Ecto neural progenitor cell (in vitro differentiated cells): Measurements from ENCODE around the gene IGF2BP2.
"Not testable (repeated sequence)": the region's sequence is repeated elsewhere in the genome, so short reads cannot be mapped to it uniquely, and the experiment has no call there.

Experiments
- DNase-seq: peaks from one replicate; pipeline ENCODE4 v3.0.0-alpha.2; 2018; ENCODE audit warnings: low spot score

Gene IGF2BP2

DNA sequence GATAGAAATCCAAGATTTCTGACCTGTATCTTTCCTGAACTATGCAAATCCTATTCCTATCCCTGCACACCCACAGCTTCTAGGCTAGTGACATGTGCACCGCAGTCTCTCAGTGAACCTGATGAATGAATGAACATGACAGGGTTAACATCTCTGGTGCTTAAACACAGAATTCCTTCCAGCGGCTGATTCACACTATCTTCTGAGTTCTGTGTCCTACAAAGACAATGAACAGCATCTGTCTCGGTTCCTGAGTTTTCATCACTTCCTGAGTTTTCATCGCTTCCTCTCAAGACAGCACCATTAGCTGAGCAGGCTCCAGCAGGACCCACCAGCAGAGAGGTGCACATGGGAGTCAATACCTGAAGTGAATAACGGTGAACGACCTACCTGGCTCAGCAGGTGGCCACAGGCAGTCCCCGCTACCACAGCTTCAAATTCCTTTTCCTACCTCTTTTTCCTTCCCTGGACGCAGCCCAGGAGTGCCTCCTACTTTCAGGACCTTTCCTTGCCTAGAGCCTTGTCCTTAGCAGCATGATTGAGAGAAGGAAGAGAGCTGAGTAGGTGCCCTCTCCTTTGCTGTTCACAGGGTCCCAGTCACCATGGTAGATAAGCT, 113.5 kb downstream of the IGF2BP2 start:
- DNase-seq, result no peak

DNA sequence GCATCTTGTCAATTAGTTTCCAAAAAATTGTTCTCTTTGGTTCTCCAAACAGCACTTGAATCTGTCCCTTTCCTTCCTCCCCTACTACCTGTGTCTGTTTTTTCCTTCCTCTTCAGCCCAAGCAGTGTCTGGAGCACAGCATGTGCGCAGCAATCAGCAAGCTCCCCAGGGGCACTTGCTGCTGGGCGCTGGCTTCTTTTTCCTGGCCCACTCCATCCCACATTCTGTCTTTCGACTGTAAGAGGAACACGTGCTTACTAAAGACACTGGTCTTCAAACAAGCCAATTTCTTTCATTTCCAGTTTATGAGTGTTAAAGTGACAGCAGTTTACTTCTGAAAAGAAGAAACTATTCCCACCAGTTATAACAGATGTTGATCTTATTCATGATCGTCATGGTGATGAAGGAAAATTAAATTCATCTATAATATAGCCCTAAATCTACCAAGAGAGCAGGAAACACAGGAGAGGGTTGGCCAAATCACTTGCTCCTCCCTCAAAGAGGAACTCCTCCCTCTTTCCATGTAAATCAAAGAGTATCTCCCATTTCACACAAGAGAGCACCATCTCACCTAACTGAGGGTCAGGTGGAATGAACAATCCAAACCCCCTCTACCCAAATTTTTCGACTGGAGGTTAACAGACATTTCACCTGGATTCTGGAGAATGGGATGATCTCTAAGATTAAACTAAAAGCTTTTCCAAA, 115.4 kb downstream of the IGF2BP2 start:
- no peak for DNase-seq

DNA sequence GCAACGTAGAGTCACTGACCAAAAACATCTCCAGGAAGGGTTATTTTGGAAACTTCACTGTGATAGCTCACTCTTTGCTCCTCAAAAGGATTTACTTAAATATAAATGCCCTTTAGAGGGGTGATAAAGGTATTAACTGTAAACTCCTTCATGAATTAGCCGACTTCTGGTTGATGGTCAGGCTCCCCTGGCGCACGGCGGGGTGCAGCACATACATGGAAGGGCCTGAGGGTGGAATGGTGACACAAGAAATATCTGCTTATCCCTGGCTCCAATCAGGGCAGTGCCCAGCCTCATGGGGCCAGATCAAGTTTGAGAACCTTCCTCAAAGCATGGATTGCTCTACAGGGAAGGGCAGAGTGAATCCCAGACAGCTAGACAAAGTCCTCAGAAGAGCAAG, 116.5 kb downstream of the IGF2BP2 start:
- DNase-seq, result no peak

DNA sequence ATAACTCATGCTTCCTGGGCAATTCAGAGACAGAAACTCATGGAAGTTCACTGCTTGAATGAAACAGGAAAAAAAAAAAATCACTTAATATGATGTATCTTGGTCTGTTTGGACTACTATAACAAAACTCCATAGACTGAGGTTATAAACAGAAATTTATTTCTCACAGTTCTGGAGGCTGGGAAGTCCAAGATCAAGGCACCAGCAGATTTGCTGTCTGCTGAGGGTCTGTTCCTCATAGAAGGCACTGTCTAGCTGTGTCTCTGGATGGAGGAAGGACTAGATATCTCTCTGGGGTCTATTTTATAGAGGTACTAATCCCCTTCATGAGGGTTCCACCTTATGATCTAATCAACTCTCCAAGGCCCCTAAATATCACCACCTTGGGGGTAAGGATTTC, 119.3 kb downstream of the IGF2BP2 start:
- no peak for DNase-seq

DNA sequence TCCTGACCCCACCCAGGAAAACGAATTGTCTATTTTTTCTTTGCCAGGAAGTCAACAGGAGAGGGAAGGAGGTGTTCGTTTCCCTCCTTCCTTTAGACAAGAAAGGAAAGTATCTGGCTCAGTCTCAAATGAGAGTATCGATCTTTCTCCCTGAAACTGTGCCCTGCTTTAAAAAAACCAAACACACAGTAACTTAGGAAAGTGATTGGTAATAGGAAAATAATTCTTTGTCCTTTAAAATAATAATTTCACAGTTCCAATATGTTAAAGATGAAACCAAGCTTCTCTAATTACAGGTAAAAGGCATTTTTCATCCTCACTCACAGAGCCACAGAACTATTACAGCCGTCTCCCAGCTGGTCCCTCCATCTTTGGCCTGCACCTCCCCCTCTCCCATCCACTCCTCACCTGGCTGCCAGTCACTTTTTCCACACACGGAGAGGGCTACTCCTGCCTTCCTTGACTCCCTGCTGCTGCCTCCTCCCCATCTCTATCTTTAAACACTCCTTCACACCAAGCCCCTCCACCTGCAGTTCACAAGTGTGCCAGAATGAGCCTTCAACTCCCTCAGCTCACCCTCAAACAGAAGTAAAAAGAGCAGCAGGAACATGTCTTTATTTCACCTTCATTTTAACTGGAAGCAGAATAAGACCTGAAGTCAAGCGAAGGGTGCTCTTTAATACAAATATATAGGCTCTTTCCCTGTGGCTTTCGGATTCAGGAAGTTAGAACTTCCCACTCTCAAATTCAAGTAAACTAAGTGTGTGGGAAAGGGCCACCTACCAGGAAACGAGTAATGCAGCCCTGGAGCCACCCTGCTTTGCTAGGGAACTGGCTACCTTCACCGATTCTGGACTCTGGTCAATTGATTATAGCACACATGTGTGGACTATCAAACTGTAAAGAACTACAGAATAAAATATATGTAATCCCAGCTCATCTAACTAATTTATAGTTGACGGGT, 122.3 kb downstream of the IGF2BP2 start:
- no peak for DNase-seq

DNA sequence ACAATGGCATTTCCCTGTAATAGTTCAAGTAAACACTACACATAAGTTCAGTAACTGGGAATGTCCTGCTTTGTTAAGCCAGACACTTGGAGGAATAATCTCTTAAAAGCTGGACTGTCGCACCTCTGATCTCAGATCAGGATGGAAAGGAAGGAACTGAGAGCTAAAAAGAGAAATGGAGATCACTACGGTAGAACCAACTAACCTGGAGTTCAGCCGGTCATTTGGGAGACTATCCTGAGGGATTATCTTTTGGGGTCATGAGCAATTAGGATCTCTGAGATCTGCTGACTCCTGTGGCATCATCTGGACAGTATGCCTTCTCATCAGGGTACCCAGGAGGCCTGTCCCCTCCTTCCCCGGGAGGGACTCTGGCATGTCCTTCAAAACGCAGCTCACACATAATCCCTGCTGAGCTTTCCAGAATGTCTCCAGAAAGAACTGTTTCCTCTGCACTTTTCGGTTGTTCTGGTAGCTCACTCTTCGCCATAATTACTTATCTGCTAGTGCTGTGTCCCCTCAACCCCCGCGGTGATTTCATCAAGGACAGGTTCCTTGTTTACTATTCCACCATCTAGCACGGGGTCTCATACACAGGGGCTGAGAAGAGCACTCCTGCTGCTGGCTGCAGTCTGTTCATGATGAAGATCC, 123.1 kb downstream of the IGF2BP2 start:
- no peak for DNase-seq

DNA sequence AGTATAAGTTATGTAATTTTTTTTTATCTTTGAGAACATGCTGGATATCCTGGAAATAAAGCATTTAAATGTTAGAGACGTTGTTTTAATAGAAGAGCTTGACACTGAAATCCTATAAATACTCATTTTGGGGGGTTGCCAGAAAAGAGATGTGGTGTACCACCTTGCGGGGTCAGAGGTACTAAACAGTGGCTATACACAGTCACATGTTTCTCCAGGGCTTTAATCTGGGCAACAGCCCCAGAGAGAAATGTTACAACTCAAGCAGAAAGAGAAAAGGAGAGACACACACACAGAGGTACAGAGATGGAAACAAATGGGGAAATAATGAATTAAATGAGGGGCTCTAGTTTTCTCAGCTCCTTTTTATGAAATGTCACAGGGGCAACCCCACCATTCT, 124.9 kb downstream of the IGF2BP2 start:
- DNase-seq, result no peak

DNA sequence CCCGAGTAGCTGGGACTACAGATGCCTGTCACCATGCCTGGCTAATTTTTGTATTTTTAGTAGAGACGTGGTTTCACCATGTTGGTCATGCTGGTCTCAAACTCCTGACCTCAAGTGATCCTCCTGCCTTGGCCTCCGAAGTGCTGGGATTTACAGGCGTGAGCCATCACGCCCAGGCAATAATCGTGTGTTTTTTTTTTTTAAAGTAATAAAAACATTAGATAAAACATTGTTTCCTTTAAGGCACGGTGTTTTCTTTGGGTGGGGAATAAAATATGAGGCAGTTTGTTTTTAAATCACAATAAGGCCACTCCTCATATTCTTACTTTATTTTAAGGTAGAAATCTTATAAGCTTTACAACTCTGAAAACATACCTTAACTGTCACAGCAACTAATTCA, 127.6 kb downstream of the IGF2BP2 start:
- DNase-seq, result not testable (repeated sequence)

DNA sequence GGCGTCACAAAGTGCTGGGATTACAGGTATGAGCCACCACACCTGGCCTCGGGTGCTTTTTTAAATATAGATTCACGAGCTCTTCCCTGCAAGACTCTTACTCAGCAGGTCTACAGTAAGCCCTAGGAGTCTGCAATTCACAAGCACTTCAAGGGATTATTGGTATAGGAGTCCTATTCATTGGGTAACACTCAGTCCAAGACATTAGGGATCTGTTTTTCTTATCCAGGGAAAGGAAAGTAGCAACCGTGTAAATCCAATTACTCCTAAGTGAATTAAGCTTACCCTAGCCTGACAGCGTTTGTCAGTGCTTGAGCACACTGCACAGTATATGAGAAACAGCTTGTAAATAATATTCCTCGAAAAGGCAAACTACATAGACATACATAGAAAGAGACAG, 128.8 kb downstream of the IGF2BP2 start:
- DNase-seq, result no peak

DNA sequence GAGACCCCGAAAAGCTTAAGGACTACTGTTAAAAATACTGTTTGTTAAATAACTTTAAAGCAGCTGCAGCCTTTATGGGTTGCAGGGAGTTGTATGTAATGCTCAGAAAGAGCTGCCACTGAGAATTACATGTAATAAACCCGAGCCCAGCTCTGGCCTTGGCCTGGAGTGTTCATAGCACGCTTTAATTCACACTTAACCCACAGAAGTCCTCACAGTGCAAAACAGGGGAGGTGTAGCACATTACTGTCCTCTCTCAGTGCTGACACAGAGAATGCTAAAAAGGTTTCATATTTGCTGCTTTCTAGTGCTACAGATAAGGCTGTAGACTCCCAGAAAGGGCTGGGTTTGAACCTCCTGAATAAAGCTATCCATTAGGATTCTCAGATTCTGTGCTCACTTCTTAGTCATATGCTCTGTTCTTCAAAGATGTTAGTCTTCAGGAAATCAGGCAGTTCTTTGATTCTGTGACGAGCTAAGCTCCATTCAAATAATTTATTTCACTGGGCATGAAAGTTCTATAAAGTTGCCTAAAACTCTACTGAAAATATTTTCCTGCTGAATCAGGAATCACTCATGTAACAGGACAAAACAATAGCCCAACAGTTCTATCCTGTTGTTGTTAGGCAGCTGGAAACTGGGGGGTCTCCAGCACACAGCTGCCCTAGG, 130.7 kb downstream of the IGF2BP2 start:
- no peak for DNase-seq

DNA sequence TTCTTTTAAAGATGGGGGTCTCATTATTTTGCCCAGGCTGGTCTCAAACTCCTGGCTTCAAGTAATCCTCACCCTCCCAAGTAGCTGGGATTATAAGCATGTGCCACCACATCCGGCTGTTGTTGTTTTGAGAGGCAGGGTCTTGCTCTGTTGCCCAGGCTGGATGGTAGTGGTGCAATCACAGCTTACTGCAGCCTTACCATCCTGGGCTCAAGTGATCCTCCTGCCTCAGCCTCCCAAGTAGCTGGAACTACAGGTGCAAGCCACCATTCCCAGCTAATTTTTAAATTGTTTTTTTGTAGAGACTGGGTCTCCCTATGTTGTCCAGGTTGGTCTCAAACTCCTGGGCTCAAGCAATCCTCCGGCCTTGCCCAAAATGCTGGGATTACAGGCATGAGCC, 133.2 kb downstream of the IGF2BP2 start:
- DNase-seq, result no peak

DNA sequence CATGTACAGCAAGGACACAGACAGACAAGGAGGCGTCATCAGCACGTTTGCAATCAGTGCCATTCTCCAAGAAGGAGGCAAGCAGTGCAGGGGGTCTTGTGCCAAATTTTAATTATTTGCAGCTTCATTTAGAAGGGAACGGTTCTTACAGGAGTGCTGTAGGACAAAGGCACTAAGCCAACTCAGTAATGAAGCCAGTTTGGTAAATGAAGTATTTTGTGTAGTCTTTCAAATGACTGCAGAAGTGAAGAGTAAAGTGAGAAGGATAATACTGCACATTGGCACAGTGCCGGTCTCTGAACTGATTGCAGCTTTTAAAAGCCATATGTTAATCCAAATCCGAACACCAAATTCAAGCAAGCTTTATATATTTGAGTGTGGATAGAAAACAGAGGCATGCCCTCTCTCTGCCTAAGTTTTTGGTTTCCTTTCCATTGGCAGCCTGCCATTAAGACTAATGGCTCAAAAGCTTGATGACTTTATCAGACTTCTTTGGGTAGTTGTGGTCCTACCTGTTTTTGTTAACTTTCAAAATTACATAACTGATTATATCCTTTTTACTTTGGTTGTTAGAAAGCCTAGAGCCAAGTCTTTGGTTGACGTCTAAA, 137.5 kb downstream of the IGF2BP2 start:
- DNase-seq, result no peak

DNA sequence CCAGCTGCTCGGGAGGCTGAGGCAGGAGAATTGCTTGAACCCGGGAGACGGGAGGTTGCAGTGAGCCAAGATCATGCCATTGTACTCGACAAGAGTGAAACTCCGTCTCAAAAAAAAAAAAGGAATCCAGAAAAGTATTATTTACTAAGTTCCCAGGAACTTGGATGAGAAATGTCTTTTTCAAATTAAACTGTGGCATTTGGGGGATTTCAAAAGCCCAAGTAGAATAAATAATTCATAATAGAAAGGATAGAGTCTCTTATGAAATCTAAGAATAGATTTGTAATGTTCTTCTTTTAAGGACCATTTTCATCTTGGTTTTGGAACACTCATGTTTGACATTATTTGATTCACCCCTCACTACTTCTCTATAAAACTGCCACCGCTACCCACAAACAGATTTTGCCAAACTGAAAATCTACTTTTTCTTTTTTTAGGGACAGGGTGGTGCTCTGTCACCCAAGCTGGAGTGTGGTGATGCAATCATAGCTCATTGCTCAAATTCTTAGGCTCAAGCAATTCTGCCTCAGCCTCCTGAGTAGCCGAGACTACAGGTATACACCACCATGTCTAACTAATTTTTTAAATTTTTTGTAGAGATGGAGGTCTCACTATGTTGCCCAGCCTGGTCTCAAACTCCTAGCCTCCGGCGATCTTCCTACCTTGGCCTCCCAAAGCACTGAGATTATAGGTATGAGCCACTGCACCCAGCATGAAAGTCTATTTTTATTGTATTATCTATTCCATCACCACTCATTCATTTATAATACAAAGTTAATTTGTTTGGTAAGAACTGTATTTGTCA, 139.4 kb downstream of the IGF2BP2 start:
- no peak for DNase-seq

DNA sequence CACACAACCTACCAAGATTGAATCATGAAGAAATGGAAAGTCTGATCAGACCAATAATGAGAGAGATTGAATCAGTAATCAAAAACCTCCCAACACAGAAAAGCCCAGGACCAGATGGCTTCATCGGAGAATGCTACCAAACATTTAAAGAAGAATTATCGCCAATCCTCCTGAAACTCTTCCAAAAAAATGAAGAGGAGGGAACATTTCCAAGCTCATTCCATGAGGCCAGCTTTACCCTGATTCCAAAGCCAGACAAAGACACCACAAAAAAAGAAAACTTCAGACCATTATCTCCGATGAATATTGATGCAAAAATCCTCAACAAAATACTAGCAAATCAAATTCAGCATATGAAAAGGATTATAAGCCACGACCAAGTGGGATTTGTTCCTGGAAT, 144.6 kb downstream of the IGF2BP2 start:
- no peak for DNase-seq

DNA sequence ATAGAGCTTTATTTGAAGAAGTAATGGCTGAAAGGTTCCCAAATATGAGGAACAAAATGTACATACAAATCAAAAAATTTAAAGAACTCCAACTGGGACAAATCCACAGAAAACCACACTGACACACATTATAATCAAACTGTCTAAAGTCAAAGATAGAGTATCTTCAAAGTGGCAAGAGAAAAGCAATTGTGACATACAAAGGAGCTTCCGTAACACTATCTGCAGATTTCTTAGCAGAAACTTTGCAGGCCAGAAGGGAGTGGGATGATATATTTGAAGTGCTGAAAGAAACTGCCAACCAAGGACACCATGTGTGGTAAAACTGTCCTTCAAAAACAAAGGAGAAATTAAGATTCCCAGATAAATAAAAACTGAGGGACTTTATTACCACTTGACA, 146.8 kb downstream of the IGF2BP2 start:
- DNase-seq, result no peak

DNA sequence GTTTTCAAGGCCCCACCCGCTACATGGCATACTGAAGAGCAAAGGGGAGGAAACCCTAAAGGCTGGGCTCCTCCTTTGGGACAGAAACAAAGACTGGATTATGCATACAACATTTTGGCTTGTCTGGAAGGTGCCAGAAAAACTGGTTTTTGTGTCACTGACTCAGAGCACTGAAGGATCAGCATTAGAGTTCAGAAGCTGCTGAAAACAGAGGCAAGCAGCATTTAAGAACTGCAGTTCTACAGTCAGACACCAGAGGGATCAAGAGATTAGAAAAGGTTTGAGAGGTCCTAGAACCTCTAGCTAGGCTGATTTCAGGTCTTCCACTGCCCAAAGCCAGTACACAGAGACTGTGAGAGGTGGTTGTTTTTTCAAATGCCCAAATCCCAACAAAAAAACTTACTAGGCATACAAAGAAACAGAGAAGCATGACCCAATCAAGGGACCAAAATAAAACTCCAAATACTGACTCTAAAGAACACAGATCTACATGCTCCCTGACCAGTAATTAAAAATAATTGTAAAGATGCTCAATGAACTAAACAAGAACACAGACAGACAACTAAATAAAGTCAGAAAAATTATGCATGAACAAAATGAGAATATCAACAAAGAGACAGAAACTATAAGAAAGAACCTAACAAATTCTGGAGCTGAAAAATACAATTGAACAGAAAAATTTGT, 147.6 kb downstream of the IGF2BP2 start:
- DNase-seq, result no peak

DNA sequence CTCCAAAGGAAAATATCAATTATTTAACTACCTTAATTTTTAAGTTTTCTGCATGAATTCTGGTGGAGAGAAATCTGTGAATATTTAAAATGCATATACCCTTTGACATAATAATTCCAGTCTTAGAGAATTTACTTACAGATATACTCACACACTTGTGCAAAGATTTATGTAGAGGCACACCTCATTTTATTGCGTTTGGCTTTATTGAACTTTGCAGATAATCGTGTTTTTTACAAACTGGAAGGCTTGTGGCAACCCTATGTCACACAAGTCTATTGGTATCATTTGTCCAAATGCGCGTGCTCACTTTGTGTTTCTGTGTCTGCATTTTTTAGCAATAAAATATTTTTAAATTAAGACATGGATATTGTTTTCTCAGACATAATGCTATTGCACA, 157.3 kb downstream of the IGF2BP2 start:
- DNase-seq, result no peak

DNA sequence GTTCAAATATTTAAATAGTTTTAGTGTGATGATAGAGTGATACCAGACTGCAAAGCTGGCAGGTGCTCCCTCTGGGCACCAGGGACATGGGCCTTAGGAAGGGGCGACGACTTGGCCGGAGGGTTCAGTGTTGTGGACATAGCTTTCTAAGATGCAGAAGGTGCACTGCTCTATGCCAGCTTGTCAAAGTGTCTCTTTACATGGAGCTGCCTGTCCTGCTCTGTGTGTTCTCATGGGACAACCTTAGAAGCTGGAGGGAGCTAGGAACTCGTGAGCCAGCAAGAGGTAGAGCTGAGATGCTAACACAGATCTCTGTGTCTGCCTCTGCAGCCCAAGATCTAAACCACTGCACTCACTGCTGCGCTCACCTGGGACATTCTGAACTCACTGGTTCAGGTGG, 160.9 kb downstream of the IGF2BP2 start:
- DNase-seq, result no peak

DNA sequence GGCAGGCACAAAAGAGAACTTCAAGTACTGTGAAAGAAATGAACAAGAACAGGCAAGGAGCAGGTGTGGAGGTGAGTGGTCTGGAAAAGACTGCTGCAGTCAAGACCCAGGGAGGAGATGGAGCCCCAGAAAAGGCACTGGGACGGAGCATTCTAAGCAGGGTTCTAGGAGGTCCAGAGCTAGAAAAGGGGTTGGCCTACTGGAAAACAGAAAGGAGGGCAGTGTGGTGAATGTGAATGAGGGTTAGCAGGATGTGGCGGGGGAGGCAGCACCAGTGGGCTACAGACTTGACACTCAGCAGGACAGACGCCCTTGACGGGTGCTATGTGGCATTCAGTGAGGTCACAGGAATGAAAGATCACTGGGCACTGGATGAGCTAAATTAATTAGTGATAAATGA, 163.1 kb downstream of the IGF2BP2 start:
- no peak for DNase-seq

DNA sequence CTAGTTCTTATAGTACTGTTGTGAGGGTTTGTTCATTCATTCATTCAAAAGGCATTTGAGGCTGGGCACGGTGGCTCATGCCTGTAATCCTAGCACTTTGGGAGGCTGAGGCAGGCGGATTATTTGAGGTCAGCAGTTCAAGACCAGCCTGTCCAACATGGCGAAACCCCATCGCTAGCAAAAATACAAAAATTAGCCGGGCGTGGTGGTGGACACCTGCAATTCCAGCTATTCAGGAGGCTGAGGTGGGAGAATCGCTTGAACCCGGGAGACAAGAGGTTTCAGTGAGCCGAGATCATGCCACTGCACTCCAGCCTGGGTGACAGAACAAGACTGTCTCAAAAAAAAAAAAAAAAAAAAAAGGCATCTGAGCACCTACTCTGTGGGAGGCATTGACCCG, 163.5 kb downstream of the IGF2BP2 start:
- DNase-seq, result not testable (repeated sequence)
